IMR-90 (cell line): Measurements from ENCODE around the gene UTY.

Experiments
- CTCF ChIP-seq: conservative IDR thresholded peaks from 2 replicates; pipeline ENCODE4 v1.5.1; 2012; ENCODE audit warnings: mild to moderate bottlenecking, low read depth, low read length, improper control_type of control experiment
- MAFK ChIP-seq: IDR thresholded peaks from 2 replicates; pipeline ENCODE4 v1.6.1; 2012; ENCODE audit warnings: low read depth, low read length, improper control_type of control experiment

- TF ChIP-seq CTCF (no peak), MAFK (no peak)
Observed at GRCh38 chrY:13435968-13436937, 43.6 kb downstream of the UTY start.
